Suprapubic skin (tissue), 4 donors: ENCODE data around the gene TRIM66.

Source experiments
- CTCF ChIP-seq, 2 donors: fragments of 200-600 bp in 1 of 2; fragments of 450-650 bp in 1 of 2; sonication (generic) in 1 of 2; IDR thresholded peaks; one replicate each; pipeline ENCODE4 v1.5.1; 2016 to 2019; ENCODE audit warnings: antibody characterized with exemption in 2 of 2, mild to moderate bottlenecking in 1 of 2, moderate library complexity in 1 of 2
- EP300 ChIP-seq: sonication (generic); formaldehyde crosslinking; IDR thresholded peaks from one replicate; pipeline ENCODE4 v1.6.1; 2017; ENCODE audit warnings: antibody characterized with exemption
- POLR2A ChIP-seq, 2 donors: fragments of 450-650 bp; IDR thresholded peaks; one replicate each; pipeline ENCODE4 v1.6.1; 2017; ENCODE audit warnings: antibody characterized with exemption in 2 of 2, mild to moderate bottlenecking in 2 of 2, moderate library complexity in 2 of 2
- POLR2AphosphoS5 ChIP-seq, 3 donors: sonication (generic); formaldehyde crosslinking; IDR thresholded peaks; one replicate each; pipeline ENCODE4 v1.6.1; 2017; ENCODE audit warnings: antibody characterized with exemption in 3 of 3

GRCh38 chr11:8593455-8593854, 89.0 kb downstream of the TRIM66 start:
- TF ChIP-seq CTCF (IDR thresholded peaks at IDR 0.05) (no peak), POLR2AphosphoS5 (IDR thresholded peaks at IDR 0.05) (no peak), POLR2A (IDR thresholded peaks at IDR 0.05) (no peak), EP300 (no peak)
